Measurements from ENCODE around the gene ASCC2.

GRCh38 chr22:29758959-29759358, 79.1 kb downstream of the ASCC2 start:
- TF ChIP-seq SIN3A (IDR thresholded peaks at IDR 0.05; ENCODE audit: borderline replicate concordance, insufficient read depth, low read length) = no peak
- no peak for TF ChIP-seq POLR2AphosphoS5 (IDR thresholded peaks at IDR 0.05; ENCODE audit: low read depth, low read length)
- TF ChIP-seq REST (IDR thresholded peaks at IDR 0.05; ENCODE audit: insufficient read depth in 1 of 2, low read depth in 2 of 2, low read length in 2 of 2) = no peak

Measured in PFSK-1 (cell line).